Left renal pelvis (tissue), 4 donors: ENCODE results near the gene KCNK6. TPM values are rescaled to one million over a fixed set of nuclear protein-coding genes. Genes with fewer than 3 reads are reported as not detected.

ENCODE experiments used
- DNase-seq, 4 donors: peaks; one replicate each; pipeline ENCODE4 v3.0.0-alpha.2; 2013; ENCODE audit warnings: low read depth in 4 of 4, low spot score in 3 of 4
- polyA plus RNA-seq, 4 donors: library from polyadenylated mRNA; unstranded; fragments of 120-200 nt; gene quantifications; one replicate each; pipeline ENCODE4 v1.2.1, GENCODE V29; 2013; ENCODE audit not compliant: insufficient read length in 4 of 4

Gene KCNK6
- polyA plus RNA-seq, result 1 to 10 TPM; 2.5 to 3.9 (median 3.0) TPM

- DNase-seq, result no peak
These were observed at the start of gene KCNK6 for GRCh38 chr19:38319421-38320258. KCNK6 (plus strand) TSS chr19:38319845; CDS start chr19:38319951, 106 bp downstream.

DNA sequence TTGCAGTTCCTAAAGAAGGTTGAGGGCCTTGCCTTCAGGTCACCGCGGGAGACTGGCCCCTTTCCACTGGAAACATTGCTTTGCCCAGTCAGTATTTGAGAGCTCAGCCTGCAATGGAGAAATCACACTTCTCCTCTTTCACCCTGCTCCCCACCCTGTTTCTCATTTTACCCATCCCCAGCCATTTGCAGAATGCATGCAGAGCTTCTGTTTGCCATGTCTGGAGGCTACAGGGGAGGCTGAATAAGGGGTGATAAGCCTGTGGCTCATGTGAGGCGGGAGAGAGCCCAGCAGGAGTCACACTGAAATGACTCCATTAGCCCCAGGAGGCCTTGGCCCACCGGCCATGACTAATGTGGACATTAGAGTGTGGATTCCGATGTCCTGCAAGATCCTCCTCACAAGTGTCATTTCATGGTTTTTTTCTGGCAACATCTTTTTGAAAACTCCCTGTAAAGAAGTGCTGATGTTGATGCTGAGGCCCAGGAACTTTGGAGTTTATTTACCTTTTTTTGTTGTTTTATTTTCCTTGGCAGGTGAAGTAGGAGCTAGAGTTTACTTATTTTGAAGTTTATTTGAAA lies 49.0 kb upstream of the KCNK6 start:
- DNase-seq, result no peak

DNA sequence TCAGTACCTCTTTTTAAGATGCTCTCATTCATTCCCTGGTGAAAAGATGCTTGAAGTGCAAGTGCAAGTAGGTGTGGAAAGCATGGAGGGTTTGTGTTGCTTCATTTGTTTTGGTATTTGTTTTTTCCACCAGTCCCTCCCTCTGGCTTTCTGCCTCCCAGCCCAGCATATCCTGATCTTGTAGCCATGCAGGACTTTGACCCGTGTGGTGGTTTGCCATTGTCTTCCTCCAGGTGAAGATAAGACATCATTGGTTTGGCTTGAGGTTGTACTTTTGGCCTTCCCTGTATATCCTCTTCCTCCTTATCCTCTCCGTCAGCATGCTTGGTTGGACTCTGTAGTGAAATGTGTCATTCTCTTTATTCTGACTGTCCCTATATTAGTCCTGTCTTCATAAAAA lies 46.1 kb upstream of the KCNK6 start:
- no peak for DNase-seq

DNA sequence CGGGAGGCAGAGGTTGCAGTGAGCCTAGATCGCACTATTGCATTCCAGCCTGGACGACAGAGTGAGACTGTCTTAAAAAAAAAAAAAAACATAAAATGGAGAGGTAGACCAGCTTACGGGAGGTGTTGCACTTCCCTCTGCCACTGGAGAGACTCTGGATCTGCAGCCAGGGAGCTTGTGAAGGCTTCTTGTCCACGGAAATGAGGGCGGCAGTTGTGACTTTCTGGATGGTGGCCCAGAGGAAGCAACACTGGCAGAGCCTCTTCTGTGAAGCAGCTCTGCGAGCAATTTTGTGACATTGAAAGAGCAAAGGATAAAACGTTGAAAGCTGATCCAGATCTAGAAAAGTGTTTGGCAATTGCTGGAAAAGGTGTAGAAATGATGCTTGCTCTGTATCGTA lies 44.9 kb upstream of the KCNK6 start:
- DNase-seq, result no peak

DNA sequence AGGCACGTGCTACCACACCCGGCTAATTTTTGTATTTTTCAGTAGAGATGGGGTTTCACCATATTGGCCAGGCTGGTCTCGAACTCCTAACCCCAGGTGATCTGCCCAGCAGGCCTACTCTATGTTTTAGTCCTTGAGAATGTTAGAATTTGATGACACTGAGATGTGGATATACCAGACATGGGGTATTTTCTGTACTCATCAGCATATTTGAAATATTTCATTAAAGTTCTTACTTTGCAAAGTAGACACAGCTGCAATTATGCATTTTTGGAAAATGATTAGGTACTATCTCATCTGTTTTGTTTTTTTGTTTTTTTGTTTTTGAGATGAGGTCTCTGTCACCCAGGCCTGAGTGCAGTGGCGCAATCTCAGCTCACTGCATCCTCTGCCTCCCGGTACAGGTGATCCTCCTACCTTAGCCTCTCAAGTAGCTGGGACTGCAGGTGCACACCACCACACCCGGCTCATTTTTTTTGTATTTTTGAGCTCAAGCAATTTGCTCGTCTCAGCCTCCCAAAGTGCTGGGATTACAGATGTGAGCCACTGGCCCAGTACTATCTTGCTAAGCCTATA lies 42.6 kb upstream of the KCNK6 start:
- DNase-seq, result no peak

DNA sequence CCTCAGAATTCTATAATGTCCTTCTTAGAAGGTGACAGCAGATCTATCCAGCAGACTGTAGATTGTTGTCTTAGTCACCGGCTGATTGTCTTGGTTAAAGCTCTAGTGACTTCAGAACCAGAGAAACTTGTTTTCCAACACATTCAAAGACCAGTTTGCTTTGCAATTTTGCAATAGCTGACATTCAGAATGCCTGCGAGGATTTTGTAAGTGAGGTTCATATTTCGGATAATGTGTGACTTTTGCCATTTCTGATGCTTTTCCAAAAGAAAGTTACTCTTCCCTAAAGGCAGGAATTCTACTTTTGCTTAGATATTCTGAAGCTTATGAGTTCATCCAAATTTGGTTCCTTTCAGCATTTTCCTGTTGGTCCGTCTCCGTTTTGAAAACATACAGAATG lies 42.1 kb upstream of the KCNK6 start:
- DNase-seq, result no peak

- DNase-seq, result no peak
These were observed 41.5 kb upstream of the KCNK6 start for GRCh38 chr19:38277969-38278680.

DNA sequence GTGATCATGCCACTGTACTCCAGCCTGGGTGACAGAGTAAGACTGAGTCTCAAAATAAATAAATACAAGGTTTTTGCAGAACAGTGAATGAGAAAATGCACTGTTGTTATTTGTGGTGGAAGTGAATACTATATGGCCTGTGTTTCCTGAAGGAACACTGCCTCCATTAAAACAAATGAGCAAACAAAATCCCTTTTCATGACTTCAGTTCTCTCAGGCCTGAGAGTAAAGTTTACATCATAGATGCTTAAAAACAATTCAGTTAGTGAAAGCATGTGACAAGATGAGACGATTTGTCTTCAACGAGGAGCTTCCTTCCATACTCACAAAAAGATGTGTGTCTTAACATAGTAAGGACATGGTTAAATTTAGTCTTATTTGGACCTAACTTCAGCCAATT lies 40.9 kb upstream of the KCNK6 start:
- DNase-seq, result no peak

DNA sequence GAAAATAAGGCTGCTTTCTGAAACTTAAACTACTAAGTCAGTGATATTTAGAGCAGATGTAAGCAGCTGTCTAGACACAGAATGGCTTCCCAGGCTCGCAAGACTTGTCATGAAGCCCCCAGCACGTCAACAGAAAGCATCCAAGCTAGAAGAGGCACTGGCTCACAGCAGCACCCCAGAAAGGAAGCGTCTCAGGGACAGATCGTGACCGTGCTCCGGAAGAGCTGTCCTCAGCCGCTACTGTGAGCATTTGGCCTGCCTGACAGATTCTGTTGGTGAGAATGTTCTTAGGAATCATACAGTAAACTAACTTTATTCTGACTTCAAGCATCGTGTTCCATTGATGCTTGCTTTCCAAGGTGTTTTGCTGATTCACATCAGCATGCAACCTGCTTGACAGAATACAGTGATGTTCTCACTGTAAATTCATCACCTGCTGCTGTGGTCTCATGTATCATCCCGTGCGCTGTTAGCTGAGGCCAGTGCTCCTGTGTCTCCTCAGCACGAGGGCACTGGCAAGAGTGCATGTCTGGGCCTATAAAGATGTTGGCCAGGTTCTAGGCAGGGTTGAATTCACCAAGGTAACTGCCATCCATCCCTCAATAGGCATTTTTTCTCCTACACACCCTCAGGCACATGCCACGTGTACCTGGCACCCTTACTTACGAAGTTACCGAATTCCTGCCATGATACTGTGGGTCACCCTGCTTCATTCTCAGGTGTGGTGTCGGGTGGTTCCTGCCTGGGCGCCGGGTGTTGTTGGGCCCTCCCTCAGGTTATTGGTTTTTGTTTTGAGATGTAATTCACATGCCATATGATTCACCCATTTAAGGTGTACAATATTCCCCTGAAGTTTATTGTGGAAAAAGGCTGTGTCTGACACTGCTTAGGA lies 39.4 kb upstream of the KCNK6 start:
- no peak for DNase-seq

DNA sequence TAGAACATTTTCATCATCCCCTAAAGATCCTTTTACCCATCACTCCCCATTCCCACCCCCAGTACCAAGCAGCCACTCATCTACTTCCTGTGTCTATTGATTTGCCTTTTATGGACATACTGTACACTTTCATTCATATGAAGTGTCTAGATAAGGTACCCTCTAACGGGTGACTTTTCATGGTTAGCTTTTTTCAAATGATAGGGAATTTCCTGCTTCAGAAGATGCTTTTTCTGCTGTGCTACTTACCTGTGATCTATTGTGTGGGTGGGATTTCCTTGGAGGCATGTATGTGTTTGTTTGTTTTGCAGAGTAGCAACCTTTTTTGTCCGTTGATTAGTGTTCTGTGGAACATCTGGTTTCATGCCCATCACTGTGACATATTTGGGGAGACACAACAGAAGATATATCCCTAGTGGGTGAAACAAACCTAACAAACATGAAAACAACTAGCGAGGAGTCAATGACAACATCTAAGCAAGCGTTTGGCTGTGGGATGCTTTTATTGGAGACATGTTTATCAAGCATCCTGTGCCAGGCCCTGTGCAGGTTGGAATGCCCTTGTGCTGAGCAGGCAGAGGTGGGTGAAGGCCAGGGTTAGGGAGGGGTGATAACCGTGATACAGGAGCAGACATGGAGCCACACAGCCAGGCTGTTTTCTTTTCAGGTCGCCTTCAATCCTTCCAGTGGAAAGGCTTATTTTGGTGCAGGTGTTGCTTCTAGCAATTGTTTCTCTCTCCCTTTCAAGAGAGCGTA lies 37.7 kb upstream of the KCNK6 start:
- DNase-seq, result no peak

DNA sequence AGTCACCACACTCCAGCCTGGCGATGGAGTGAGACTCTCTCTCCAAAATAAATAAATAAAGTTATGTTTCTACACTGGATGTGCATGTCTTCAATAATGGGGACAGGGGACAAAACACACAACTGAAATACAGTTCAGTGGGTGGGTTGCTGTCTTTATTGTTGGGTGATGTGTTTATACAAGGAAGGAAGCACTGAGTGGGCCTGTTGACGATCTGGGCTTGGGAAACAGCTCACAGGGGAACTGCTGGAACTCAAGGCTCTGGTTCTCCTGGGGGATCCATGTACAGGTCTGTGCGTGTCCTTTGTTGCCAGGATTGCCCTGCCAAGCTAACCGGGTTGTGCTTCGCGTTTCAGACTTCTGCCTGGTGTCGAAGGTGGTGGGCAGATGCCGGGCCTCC lies 36.4 kb upstream of the KCNK6 start:
- DNase-seq, result no peak

DNA sequence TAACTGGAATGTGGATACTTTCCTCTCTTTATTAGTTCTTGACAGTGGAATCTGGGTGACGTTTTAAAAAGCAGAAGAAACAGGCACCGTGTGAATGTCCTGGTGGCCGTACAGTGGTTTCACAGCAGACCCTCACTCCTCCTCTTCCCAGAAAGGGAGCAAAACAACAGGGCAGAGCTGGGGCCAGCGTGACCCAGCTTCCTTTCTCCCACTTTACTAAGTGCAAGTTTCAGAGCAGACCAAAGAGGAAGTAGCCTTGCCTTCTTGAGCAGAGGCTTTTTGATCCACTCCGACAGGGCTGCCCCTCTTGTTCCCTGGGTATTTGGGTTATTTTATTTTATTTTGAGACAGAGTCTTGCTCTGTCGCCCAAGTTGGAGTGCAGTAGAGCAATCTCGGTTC lies 35.2 kb upstream of the KCNK6 start:
- DNase-seq, result no peak

GRCh38 chr19:38285567-38285966 lies 34.1 kb upstream of the KCNK6 start:
- DNase-seq, result no peak

GRCh38 chr19:38287604-38288003 lies 32.0 kb upstream of the KCNK6 start:
- no peak for DNase-seq

DNA sequence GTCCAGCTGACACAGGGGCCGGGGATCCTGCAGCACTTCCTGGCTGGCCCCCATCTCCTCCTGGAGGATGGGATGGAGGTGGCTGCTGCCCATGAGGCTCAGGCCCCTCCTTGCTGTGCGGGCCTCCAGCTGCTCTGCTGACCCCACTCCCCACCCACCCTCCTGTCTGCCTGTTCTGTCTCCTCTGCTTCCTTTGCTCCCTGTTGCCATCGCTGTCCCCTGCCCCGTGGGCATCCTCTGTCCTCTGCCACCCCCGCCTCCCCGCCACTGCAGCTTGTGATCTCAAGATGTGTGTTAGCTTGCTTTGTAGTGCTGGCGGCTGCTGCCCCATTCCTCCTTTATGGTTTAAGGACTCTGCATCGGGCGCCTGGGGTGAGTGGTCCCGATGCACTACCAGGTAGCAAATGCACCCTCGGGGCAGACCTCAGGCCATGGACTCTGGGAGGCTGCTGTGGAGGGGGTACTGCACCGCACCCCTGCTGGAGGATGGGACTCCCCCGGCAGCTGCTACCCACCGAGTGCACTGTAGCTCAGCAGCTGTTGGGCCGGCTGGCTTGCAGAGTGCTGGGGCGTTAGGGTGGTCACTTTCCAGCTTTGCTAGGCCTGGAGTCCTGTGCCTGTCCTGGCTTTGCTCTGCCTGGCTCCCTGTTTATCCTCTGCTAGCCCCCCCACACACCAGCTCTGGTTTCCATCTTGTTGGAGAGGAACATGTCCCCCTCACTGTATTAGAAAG lies 31.4 kb upstream of the KCNK6 start:
- no peak for DNase-seq

- DNase-seq, result no peak
These were observed 29.7 kb upstream of the KCNK6 start for GRCh38 chr19:38289955-38290354.

DNA sequence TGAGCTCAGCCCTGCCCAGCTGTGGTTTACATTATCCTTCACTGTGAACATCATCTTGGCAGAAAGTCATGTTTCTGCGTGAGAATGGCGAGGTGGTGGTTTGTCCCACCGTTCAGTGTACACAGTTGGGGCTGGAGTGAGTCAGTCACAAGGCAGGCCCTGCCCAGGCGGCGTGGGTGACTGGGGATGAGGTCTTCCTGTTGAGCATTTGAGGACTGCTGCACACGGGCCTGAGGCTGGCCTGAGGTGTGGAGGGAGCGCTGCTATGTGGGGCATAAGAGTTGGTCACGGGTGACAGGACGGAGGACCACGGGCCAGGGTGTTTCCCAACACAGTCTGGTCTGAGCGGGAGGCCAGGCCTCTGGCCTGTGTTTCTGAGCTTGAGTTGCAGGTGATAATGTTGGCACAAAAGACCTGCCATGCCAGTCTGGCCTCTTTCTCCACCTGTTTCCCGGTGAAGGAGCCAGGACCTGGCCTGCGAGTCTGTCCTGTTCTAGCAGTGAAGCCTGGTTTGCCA lies 29.0 kb upstream of the KCNK6 start:
- DNase-seq, result no peak

- DNase-seq, result no peak
These were observed 27.8 kb upstream of the KCNK6 start for GRCh38 chr19:38291855-38292254.

GRCh38 chr19:38293281-38293680 lies 26.4 kb upstream of the KCNK6 start:
- no peak for DNase-seq
